HG02623 (cell line): ENCODE results near the gene EPHB1.

Experiments used
- ATAC-seq: cut with Tn5 transposase; IDR thresholded peaks from one replicate; pipeline ENCODE4 v1.9.1; 2021; ENCODE audit warnings: moderate library complexity; ENCODE audit not compliant: unreplicated experiment

EPHB1 gene

GRCh38 chr3:135272026-135272669 lies 477.1 kb downstream of the EPHB1 start:
- no peak for ATAC-seq

GRCh38 chr3:135292162-135292561 lies 497.1 kb downstream of the EPHB1 start:
- ATAC-seq, result no peak

- no peak for ATAC-seq
Observed at GRCh38 chr3:135301670-135302069, 506.6 kb downstream of the EPHB1 start.

GRCh38 chr3:135304378-135304777 lies 509.3 kb downstream of the EPHB1 start:
- no peak for ATAC-seq
